IgD-negative memory B cell (primary cell): Measurements from ENCODE around the gene COIL. TPM values are rescaled to one million over a fixed set of nuclear protein-coding genes. Genes with fewer than 3 reads are reported as not detected.

Experiments
- H3K27ac Mint-ChIP-seq, 3 donors: one replicate each; pipeline ENCODE4 v1.8.0; 2020 to 2022; ENCODE audit warnings: mild to moderate bottlenecking in 3 of 3, mixed read lengths in 3 of 3, moderate library complexity in 1 of 3
- H3K27me3 Mint-ChIP-seq: one replicate; pipeline ENCODE4 v1.8.0; 2021; ENCODE audit warnings: mixed read lengths
- H3K36me3 Mint-ChIP-seq: one replicate; pipeline ENCODE4 v1.8.0; 2020; ENCODE audit warnings: mild to moderate bottlenecking, mixed read lengths
- H3K4me1 Mint-ChIP-seq, 3 donors: one replicate each; pipeline ENCODE4 v1.8.0; 2020 to 2022; ENCODE audit warnings: mixed read lengths in 3 of 3, mild to moderate bottlenecking in 1 of 3
- H3K4me3 Mint-ChIP-seq, 4 donors: one replicate each; pipeline ENCODE4 v1.8.0; 2020 to 2022; ENCODE audit warnings: mild to moderate bottlenecking in 4 of 4, mixed read lengths in 4 of 4, moderate library complexity in 3 of 4
- H3K9me3 Mint-ChIP-seq, 3 donors: one replicate each; pipeline ENCODE4 v1.8.0; 2020 to 2021; ENCODE audit warnings: mixed read lengths in 3 of 3, mild to moderate bottlenecking in 1 of 3
- polyA plus RNA-seq: library from polyadenylated mRNA; unstranded; fragments of 300-500 nt; fragmentation: Illumina TruSeq; gene quantifications from one replicate; pipeline ENCODE4 v1.2.3, GENCODE V29; 2021

COIL gene
- 18.5 TPM for polyA plus RNA-seq

- Mint-ChIP-seq H3K27ac (peak within 1 kb of the TSS; percentile 68 to 95 (median 93)), H3K4me1 (peaks cover 11 to 20% (median 13%) of the 10 kb centered on the region in 3 donors), H3K27me3 (no peaks in the 10 kb centered on the region), H3K36me3 (no peaks in the 10 kb centered on the region), H3K9me3 (no peaks in the 10 kb centered on the region), H3K4me3 (peak within 1 kb of the TSS; percentile 86 to 94 (median 90))
These were observed at the start of gene COIL for GRCh38 chr17:56960596-56961538. Gene COIL, minus strand, starts transcription at chr17:56961050. Its CDS starts 31 bp downstream, at chr17:56961019.

- peak overlapping the region in 3 of 4 donors; percentile 76 to 93 (median 84) for H3K4me3 Mint-ChIP-seq
- no peaks in the 10 kb centered on the region for H3K27me3 Mint-ChIP-seq
- H3K4me1 Mint-ChIP-seq = peaks cover 10 to 21% (median 20%) of the 10 kb centered on the region in 3 donors
- peak overlapping the region in 1 of 3 donors; percentile 73 for H3K27ac Mint-ChIP-seq
- H3K9me3 Mint-ChIP-seq = no peaks in the 10 kb centered on the region
- H3K36me3 Mint-ChIP-seq = peaks cover 1% of the 10 kb centered on the region
These were observed 49.6 kb upstream of the COIL start for GRCh38 chr17:57010487-57010886.

- H3K36me3 Mint-ChIP-seq = peaks cover 3% of the 10 kb centered on the region
- peaks cover 16 to 27% (median 26%) of the 10 kb centered on the region in 3 donors for H3K4me1 Mint-ChIP-seq
- H3K4me3 Mint-ChIP-seq = peak overlapping the region in 3 of 4 donors; percentile 76 to 93 (median 84)
- H3K27ac Mint-ChIP-seq = peak overlapping the region in 1 of 3 donors; percentile 73
- no peaks in the 10 kb centered on the region for H3K27me3 Mint-ChIP-seq
- H3K9me3 Mint-ChIP-seq = peaks cover 0 to 1% (median 0%) of the 10 kb centered on the region in 3 donors
These were observed 49.0 kb upstream of the COIL start for GRCh38 chr17:57009737-57010445.

- no peak overlapping the region for H3K27ac Mint-ChIP-seq
- peaks cover 5% of the 10 kb centered on the region for H3K36me3 Mint-ChIP-seq
- H3K9me3 Mint-ChIP-seq = peaks cover 0 to 1% (median 0%) of the 10 kb centered on the region in 3 donors
- H3K4me3 Mint-ChIP-seq = peak overlapping the region in 1 of 4 donors; percentile 14
- H3K4me1 Mint-ChIP-seq = peaks cover 23 to 34% (median 33%) of the 10 kb centered on the region in 3 donors
- H3K27me3 Mint-ChIP-seq = no peaks in the 10 kb centered on the region
These were observed 48.1 kb upstream of the COIL start for GRCh38 chr17:57008958-57009357.

- H3K36me3 Mint-ChIP-seq = peaks cover 6% of the 10 kb centered on the region
- H3K4me1 Mint-ChIP-seq = peaks cover 37 to 46% (median 45%) of the 10 kb centered on the region in 3 donors
- peak overlapping the region in 2 of 4 donors; percentile 83 to 91 for H3K4me3 Mint-ChIP-seq
- peaks cover 0 to 1% (median 0%) of the 10 kb centered on the region in 3 donors for H3K9me3 Mint-ChIP-seq
- H3K27ac Mint-ChIP-seq = peak overlapping the region; percentile 43 to 99 (median 93)
- H3K27me3 Mint-ChIP-seq = peaks cover 3% of the 10 kb centered on the region
These were observed 45.2 kb upstream of the COIL start for GRCh38 chr17:57006040-57006439.

GRCh38 chr17:57004944-57005579 is 44.2 kb upstream of the COIL start:
- Mint-ChIP-seq H3K4me1 (peaks cover 41 to 44% (median 42%) of the 10 kb centered on the region in 3 donors), H3K27ac (peak overlapping the region; percentile 89 to 99 (median 93)), H3K4me3 (peak overlapping the region; percentile 77 to 91 (median 82)), H3K27me3 (peaks cover 3% of the 10 kb centered on the region), H3K36me3 (peaks cover 12% of the 10 kb centered on the region), H3K9me3 (peaks cover 0 to 1% (median 0%) of the 10 kb centered on the region in 3 donors)

GRCh38 chr17:57002904-57003303 is 42.1 kb upstream of the COIL start:
- Mint-ChIP-seq H3K4me3 (peak overlapping the region in 2 of 4 donors; percentile 83 to 93), H3K9me3 (peaks cover 0 to 1% (median 0%) of the 10 kb centered on the region in 3 donors), H3K36me3 (peaks cover 12% of the 10 kb centered on the region), H3K27ac (peak overlapping the region; percentile 89 to 99 (median 93)), H3K27me3 (peaks cover 3% of the 10 kb centered on the region), H3K4me1 (peaks cover 31 to 38% (median 32%) of the 10 kb centered on the region in 3 donors)

- Mint-ChIP-seq H3K9me3 (peaks cover 0 to 1% (median 0%) of the 10 kb centered on the region in 3 donors), H3K27ac (peak overlapping the region in 2 of 3 donors; percentile 71 to 81), H3K36me3 (peaks cover 12% of the 10 kb centered on the region), H3K4me3 (peak overlapping the region in 1 of 4 donors; percentile 45), H3K27me3 (peaks cover 3% of the 10 kb centered on the region), H3K4me1 (peaks cover 33 to 38% (median 34%) of the 10 kb centered on the region in 3 donors)
These were observed 40.7 kb upstream of the COIL start for GRCh38 chr17:57001541-57001940.

GRCh38 chr17:56997313-56997712 is 36.5 kb upstream of the COIL start:
- Mint-ChIP-seq H3K27ac (no peak overlapping the region), H3K36me3 (peaks cover 11% of the 10 kb centered on the region), H3K9me3 (no peaks in the 10 kb centered on the region), H3K27me3 (no peaks in the 10 kb centered on the region), H3K4me3 (no peak overlapping the region), H3K4me1 (peaks cover 2 to 9% (median 4%) of the 10 kb centered on the region in 3 donors)

GRCh38 chr17:56995766-56996165 is 34.9 kb upstream of the COIL start:
- Mint-ChIP-seq H3K27ac (no peak overlapping the region), H3K4me3 (no peak overlapping the region), H3K27me3 (no peaks in the 10 kb centered on the region), H3K9me3 (no peaks in the 10 kb centered on the region), H3K4me1 (peaks cover 2 to 4% (median 3%) of the 10 kb centered on the region in 3 donors), H3K36me3 (peaks cover 10% of the 10 kb centered on the region)

- H3K4me1 Mint-ChIP-seq = peaks cover 0 to 4% (median 2%) of the 10 kb centered on the region in 3 donors
- peaks cover 6% of the 10 kb centered on the region for H3K36me3 Mint-ChIP-seq
- no peak overlapping the region for H3K4me3 Mint-ChIP-seq
- no peak overlapping the region for H3K27ac Mint-ChIP-seq
- no peaks in the 10 kb centered on the region for H3K27me3 Mint-ChIP-seq
- no peaks in the 10 kb centered on the region for H3K9me3 Mint-ChIP-seq
These were observed 33.4 kb upstream of the COIL start for GRCh38 chr17:56994009-56994792.

GRCh38 chr17:56992364-56992763 is 31.5 kb upstream of the COIL start:
- no peak overlapping the region for H3K4me3 Mint-ChIP-seq
- no peaks in the 10 kb centered on the region for H3K27me3 Mint-ChIP-seq
- H3K36me3 Mint-ChIP-seq = peaks cover 6% of the 10 kb centered on the region
- no peaks in the 10 kb centered on the region for H3K9me3 Mint-ChIP-seq
- peaks cover 0 to 2% (median 2%) of the 10 kb centered on the region in 3 donors for H3K4me1 Mint-ChIP-seq
- no peak overlapping the region for H3K27ac Mint-ChIP-seq

- no peaks in the 10 kb centered on the region for H3K27me3 Mint-ChIP-seq
- no peak overlapping the region for H3K4me3 Mint-ChIP-seq
- no peak overlapping the region for H3K27ac Mint-ChIP-seq
- H3K9me3 Mint-ChIP-seq = no peaks in the 10 kb centered on the region
- peaks cover 0 to 4% (median 4%) of the 10 kb centered on the region in 3 donors for H3K4me1 Mint-ChIP-seq
- peaks cover 1% of the 10 kb centered on the region for H3K36me3 Mint-ChIP-seq
These were observed 28.2 kb upstream of the COIL start for GRCh38 chr17:56988901-56989572.
